Frontal cortex (tissue), 4 donors: ENCODE measurements around the gene LRRC31. TPM values are rescaled to one million over a fixed set of nuclear protein-coding genes. Genes with fewer than 3 reads are reported as not detected.

Source experiments
- DNase-seq, 2 donors: peaks; one replicate each; pipeline ENCODE4 v3.0.0; 2012; ENCODE audit warnings: low spot score in 2 of 2
- FAIRE-seq: peaks from 2 replicates; lab custom pipeline; 2012; peaks lifted over from hg19 to GRCh38; lab: Jason Lieb, UNC
- total RNA-seq: library from RNA; depleted of rRNA; stranded (reverse); fragments of >200 nt; gene quantifications from one replicate; pipeline ENCODE4 v1.2.3, GENCODE V29; 2014
- donor health status: control.
- donor health status: control.
- donor health status: control.

The LRRC31 gene
- total RNA-seq, result under 0.01 TPM

- FAIRE-seq (no peak), DNase-seq (no peak)
Observed at GRCh38 chr3:169869484-169870220, at the start of gene LRRC31. Gene LRRC31, minus strand, starts transcription at chr3:169869935. Its CDS starts 128 bp downstream, at chr3:169869807.

GRCh38 chr3:169914321-169914720 is 44.6 kb upstream of the LRRC31 start:
- FAIRE-seq, result no peak
- no peak for DNase-seq

GRCh38 chr3:169913323-169913722 is 43.6 kb upstream of the LRRC31 start:
- no peak for DNase-seq
- FAIRE-seq, result no peak

GRCh38 chr3:169911272-169911671 is 41.5 kb upstream of the LRRC31 start, which contains the start of gene SAMD7:
Gene SAMD7, plus strand, starts transcription at chr3:169911572. Its CDS starts 7,927 bp downstream, at chr3:169919499.
- no peak for DNase-seq
- FAIRE-seq, result no peak

- DNase-seq, result no peak
- FAIRE-seq, result no peak
Observed at GRCh38 chr3:169907944-169908343, 38.2 kb upstream of the LRRC31 start.

GRCh38 chr3:169907476-169907875 is 37.7 kb upstream of the LRRC31 start:
- DNase-seq, result no peak
- FAIRE-seq, result no peak

- FAIRE-seq (no peak), DNase-seq (no peak)
Observed at GRCh38 chr3:169905404-169905803, 35.7 kb upstream of the LRRC31 start.

- no peak for FAIRE-seq
- no peak for DNase-seq
Observed at GRCh38 chr3:169901453-169901852, 31.7 kb upstream of the LRRC31 start.

- FAIRE-seq (no peak), DNase-seq (no peak)
Observed at GRCh38 chr3:169897284-169897683, 27.5 kb upstream of the LRRC31 start.

GRCh38 chr3:169895072-169895471 is 25.3 kb upstream of the LRRC31 start:
- DNase-seq (no peak), FAIRE-seq (no peak)

- DNase-seq, result no peak
- FAIRE-seq, result no peak
Observed at GRCh38 chr3:169894110-169894509, 24.4 kb upstream of the LRRC31 start.

GRCh38 chr3:169891886-169892285 is 22.2 kb upstream of the LRRC31 start:
- DNase-seq (no peak), FAIRE-seq (no peak)

- FAIRE-seq, result no peak
Observed at GRCh38 chr3:169886671-169887070, 16.9 kb upstream of the LRRC31 start.

GRCh38 chr3:169880576-169881250 is 11.0 kb upstream of the LRRC31 start:
- no peak for FAIRE-seq
- no peak for DNase-seq

More at GRCh38 chr3:169886671-169887070, 16.9 kb upstream of the LRRC31 start:
- DNase-seq, result peak in 1 of 2 donors; percentile 32

GRCh38 chr3:169879845-169880575 is 10.3 kb upstream of the LRRC31 start:
- no peak for DNase-seq
- FAIRE-seq, result no peak

GRCh38 chr3:169879013-169879557 is 9.3 kb upstream of the LRRC31 start:
- no peak for DNase-seq
- FAIRE-seq, result no peak

GRCh38 chr3:169871129-169871886 is 1.6 kb upstream of the LRRC31 start:
- FAIRE-seq (no peak), DNase-seq (no peak)

- no peak for DNase-seq
- no peak for FAIRE-seq
Observed at GRCh38 chr3:169868369-169868768, 1.4 kb downstream of the LRRC31 start.

GRCh38 chr3:169867584-169868210 is 2.0 kb downstream of the LRRC31 start:
- no peak for FAIRE-seq

More at GRCh38 chr3:169867584-169868210, 2.0 kb downstream of the LRRC31 start:
- no peak for DNase-seq
